ENCODE data around the gene SLC9A8. TPM values are rescaled to one million over a fixed set of nuclear protein-coding genes. Genes with fewer than 3 reads are reported as not detected.

Gene SLC9A8
- total RNA-seq, 2 experiments from 2014 or later, result 22.0 to 30.3 TPM

DNA sequence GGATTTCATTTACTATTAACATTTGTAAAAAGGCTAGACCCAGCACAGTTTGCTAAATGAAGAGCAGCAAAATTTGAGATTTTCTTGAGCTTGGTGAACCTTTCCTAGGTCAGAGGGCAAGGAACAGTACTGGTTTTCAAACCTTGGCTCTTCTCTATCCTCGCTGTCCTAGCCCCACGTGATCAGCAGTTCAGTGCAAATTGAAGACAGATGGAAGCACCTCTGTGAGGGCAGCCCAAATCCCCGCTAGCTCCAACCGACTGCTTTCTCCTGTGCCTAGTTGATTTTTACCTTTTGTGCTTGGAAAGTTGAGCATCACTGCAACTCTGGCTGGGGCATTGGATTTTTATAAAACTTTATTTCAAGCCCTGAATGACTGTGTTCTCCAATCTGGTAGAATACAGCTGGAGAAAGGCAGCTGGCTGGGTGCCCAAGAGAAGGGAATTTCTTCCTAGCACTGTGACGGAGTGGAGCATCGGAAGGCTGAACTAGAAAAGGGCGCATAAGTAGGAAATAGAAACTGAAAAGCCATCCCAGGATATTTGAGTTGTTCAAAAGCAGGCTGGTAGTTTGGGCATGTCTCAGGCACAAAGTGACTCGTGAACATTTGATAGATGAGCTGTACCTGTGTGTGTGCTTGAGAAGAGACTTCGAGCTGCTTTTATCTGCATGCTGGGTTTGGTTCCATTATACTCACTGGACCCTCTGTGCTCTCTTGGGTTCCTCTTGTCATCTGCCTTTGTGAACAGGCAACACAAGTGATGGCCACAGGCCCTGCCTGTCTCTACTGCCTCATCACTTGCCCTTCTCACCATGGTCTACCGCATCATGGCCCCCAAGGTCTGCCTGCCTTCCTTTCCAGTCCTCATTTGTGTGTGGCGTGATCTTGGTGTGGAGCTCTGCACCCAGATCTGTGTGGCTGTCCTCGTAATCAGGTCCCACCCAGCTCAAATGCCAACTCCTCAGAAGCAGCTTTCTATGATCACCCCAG lies 125.8 kb downstream of the SLC9A8 start:
- intact Hi-C loops (cut with micrococcal nuclease; ENCODE audit: unreplicated experiment), result loop anchor here (5.0 kb wide), 1 partner anchor 214 kb away; the partner anchor contains the start of gene PEDS1
- TF ChIP-seq EZH2phosphoT487 (IDR thresholded peaks at IDR 0.05; ENCODE audit: borderline replicate concordance, low read depth, low read length), result no peak
- TF ChIP-seq, protein P1, sequence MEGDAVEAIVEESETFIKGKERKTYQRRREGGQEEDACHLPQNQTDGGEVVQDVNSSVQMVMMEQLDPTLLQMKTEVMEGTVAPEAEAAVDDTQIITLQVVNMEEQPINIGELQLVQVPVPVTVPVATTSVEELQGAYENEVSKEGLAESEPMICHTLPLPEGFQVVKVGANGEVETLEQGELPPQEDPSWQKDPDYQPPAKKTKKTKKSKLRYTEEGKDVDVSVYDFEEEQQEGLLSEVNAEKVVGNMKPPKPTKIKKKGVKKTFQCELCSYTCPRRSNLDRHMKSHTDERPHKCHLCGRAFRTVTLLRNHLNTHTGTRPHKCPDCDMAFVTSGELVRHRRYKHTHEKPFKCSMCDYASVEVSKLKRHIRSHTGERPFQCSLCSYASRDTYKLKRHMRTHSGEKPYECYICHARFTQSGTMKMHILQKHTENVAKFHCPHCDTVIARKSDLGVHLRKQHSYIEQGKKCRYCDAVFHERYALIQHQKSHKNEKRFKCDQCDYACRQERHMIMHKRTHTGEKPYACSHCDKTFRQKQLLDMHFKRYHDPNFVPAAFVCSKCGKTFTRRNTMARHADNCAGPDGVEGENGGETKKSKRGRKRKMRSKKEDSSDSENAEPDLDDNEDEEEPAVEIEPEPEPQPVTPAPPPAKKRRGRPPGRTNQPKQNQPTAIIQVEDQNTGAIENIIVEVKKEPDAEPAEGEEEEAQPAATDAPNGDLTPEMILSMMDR (conservative IDR thresholded peaks at IDR 0.05; ENCODE audit: low read length), result no peak

DNA sequence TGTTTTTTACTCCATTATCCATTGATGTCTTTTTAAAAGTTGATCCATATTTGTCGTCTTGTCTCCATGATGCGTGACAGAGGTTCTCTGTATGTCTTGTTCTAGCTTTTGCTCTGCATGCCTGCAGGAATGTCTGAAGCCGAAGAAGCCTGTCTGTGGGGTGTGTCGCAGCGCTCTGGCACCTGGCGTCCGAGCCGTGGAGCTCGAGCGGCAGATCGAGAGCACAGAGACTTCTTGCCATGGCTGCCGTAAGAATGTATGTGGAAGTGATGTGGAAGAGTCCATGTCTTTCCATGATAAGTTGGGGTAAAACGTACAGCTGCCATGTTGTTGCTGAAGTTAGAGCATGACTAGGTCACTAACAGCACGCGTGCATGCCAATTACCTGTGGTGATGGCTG lies 128.8 kb downstream of the SLC9A8 start:
- no peak for DNase-seq (ENCODE audit: low spot score)
- ChIA-PET CTCF (ENCODE audit: unreplicated experiment) (no interaction called here), POLR2A (no interaction called here)
- Histone ChIP-seq H3K27ac (ENCODE audit: low read depth, low read length, poor library complexity, severe bottlenecking) (no peak overlapping the region), H3K9me2 (ENCODE audit: insufficient read depth, low read length) (no peaks in the 10 kb centered on the region), H3K4me3 (ENCODE audit: low read depth, low read length, poor library complexity, severe bottlenecking) (no peak overlapping the region), H3K9me3 (ENCODE audit: low read length) (no peaks in the 10 kb centered on the region), H4K20me1 (ENCODE audit: insufficient read depth, low read length) (peaks cover 16% of the 10 kb centered on the region; the same call in 1 of the 2 replicates), H2AFZ (ENCODE audit: low read length) (no peak overlapping the region), H3K36me3 (ENCODE audit: insufficient read depth, low read length) (peaks cover 68% of the 10 kb centered on the region), H3K79me2 (ENCODE audit: insufficient read depth, low read depth, low read length) (peaks cover 47% of the 10 kb centered on the region), H3K4me2 (ENCODE audit: low read length) (no peak overlapping the region), H3K4me1 (ENCODE audit: insufficient read depth, low read length, poor library complexity, severe bottlenecking) (peaks cover 23% of the 10 kb centered on the region)
- intact Hi-C loops (cut with micrococcal nuclease; ENCODE audit: unreplicated experiment), result no loop called here
- BruUV-seq (replicated peaks), result no TSS peak
- TF ChIP-seq, protein P1 (conservative IDR thresholded peaks at IDR 0.05; ENCODE audit: low read length), result no peak
- no peak for TF ChIP-seq EZH2phosphoT487 (IDR thresholded peaks at IDR 0.05; ENCODE audit: borderline replicate concordance, low read depth, low read length)

More for the DNA sequence above, 125.8 kb downstream of the SLC9A8 start:
- peak overlapping the region; percentile 96 for H3K4me2 ChIP-seq (ENCODE audit: low read length)
- no peak overlapping the region for H2AFZ ChIP-seq (ENCODE audit: low read length)
- POLR2A ChIA-PET, result interaction anchor here (0.7 to 1.5 kb wide), 4 partner anchors 8 to 1209 kb away, joined by 3 to 4 read pairs (median 3); no protein-coding TSS in a partner anchor
- CTCF ChIA-PET (ENCODE audit: unreplicated experiment), result interaction anchor here (0.5 kb wide), 1 partner anchor 188 kb away, joined by 3 read pairs; no protein-coding TSS in a partner anchor
- DNase-seq (ENCODE audit: low spot score), result no peak
- no peak overlapping the region for H3K27ac ChIP-seq (ENCODE audit: low read depth, low read length, poor library complexity, severe bottlenecking)
- peaks cover 47% of the 10 kb centered on the region for H3K4me1 ChIP-seq (ENCODE audit: insufficient read depth, low read length, poor library complexity, severe bottlenecking)
- no TSS peak for BruUV-seq (replicated peaks)
- H3K79me2 ChIP-seq (ENCODE audit: insufficient read depth, low read depth, low read length), result peaks cover 50% of the 10 kb centered on the region
- H3K9me2 ChIP-seq (ENCODE audit: insufficient read depth, low read length), result no peaks in the 10 kb centered on the region
- H3K4me3 ChIP-seq (ENCODE audit: low read depth, low read length, poor library complexity, severe bottlenecking), result peak overlapping the region; percentile 86
- H3K36me3 ChIP-seq (ENCODE audit: insufficient read depth, low read length), result peaks cover 41% of the 10 kb centered on the region
- peaks cover 16% of the 10 kb centered on the region; the same call in 1 of the 2 replicates for H4K20me1 ChIP-seq (ENCODE audit: insufficient read depth, low read length)
- H3K9me3 ChIP-seq (ENCODE audit: low read length), result no peaks in the 10 kb centered on the region

Small RNA genes lying within 50 kb of the gene (small RNA-seq; reads per million reads assigned to genes)
- not detected for gene RF00017
- gene RF00019, result not detected
- gene RNU6-919P, result not detected

Other genes starting within 250 kb of the SLC9A8 start
- gene PTGIS, start 244.7 kb upstream of the SLC9A8 start, total RNA-seq (2014; rRNA removed; shearing (Covaris generic)), result not detected in 2 replicates
- not detected in 2 replicates for gene PTGIS, start 244.7 kb upstream of the SLC9A8 start, total RNA-seq (2022)
- gene B4GALT5, start 99.0 kb upstream of the SLC9A8 start, total RNA-seq (2014; rRNA removed; shearing (Covaris generic)), result 9.7 and 9.8 TPM in 2 replicates
- gene B4GALT5, start 99.0 kb upstream of the SLC9A8 start, total RNA-seq (2022), result 14.8 and 18.8 TPM in 2 replicates
- gene SPATA2, start 102.7 kb downstream of the SLC9A8 start, total RNA-seq (2014; rRNA removed; shearing (Covaris generic)), result 3.5 and 3.9 TPM in 2 replicates
- gene SPATA2, start 102.7 kb downstream of the SLC9A8 start, total RNA-seq (2022), result 8.1 and 8.4 TPM in 2 replicates
- gene RNF114, start 123.6 kb downstream of the SLC9A8 start, total RNA-seq (2014; rRNA removed; shearing (Covaris generic)), result 48.4 and 51.9 TPM in 2 replicates
- 62.4 and 64.6 TPM in 2 replicates for gene RNF114, start 123.6 kb downstream of the SLC9A8 start, total RNA-seq (2022)
- gene SNAI1, start 170.2 kb downstream of the SLC9A8 start, total RNA-seq (2014; rRNA removed; shearing (Covaris generic)), result 1.0 and 3.6 TPM in 2 replicates
- gene SNAI1, start 170.2 kb downstream of the SLC9A8 start, total RNA-seq (2022), result 1.6 and 1.8 TPM in 2 replicates

All from OCI-LY7 (cell line).